H9 (cell line): ENCODE measurements around the gene CDC42EP3. TPM values are rescaled to one million over a fixed set of nuclear protein-coding genes. Genes with fewer than 3 reads are reported as not detected.

Source experiments
- DNase-seq: peaks from one replicate; pipeline ENCODE4 v3.0.0-alpha.2; 2017
- H2AFZ ChIP-seq: one replicate; pipeline ENCODE4 v1.6.1; 2013; ENCODE audit warnings: mild to moderate bottlenecking, low read length, control low read depth, moderate library complexity
- H2AK5ac ChIP-seq: 2 replicates; pipeline ENCODE4 v1.6.1; 2013; ENCODE audit warnings: low read length, control low read depth, mixed read lengths; ENCODE audit not compliant: insufficient read length
- H2BK120ac ChIP-seq: one replicate; pipeline ENCODE4 v1.6.1; 2013; ENCODE audit warnings: low read depth, mild to moderate bottlenecking, low read length, control low read depth, inconsistent platforms; ENCODE audit not compliant: poor library complexity, severe bottlenecking
- H2BK12ac ChIP-seq: 2 replicates; pipeline ENCODE4 v1.6.1; 2013; ENCODE audit warnings: low read length, control low read depth, mixed read lengths, low read depth; ENCODE audit not compliant: insufficient read length
- H2BK15ac ChIP-seq: 2 replicates; pipeline ENCODE4 v1.6.1; 2013; ENCODE audit warnings: low read depth, low read length, control low read depth
- H2BK20ac ChIP-seq: one replicate; pipeline ENCODE4 v1.6.1; 2013; ENCODE audit warnings: low read depth, mild to moderate bottlenecking, low read length, control low read depth, inconsistent platforms; ENCODE audit not compliant: poor library complexity, severe bottlenecking
- H2BK5ac ChIP-seq: 2 replicates; pipeline ENCODE4 v1.6.1; 2013; ENCODE audit warnings: low read length, control low read depth, mixed read lengths; ENCODE audit not compliant: insufficient read length
- H3K14ac ChIP-seq: 2 replicates; pipeline ENCODE4 v1.6.1; 2013; ENCODE audit warnings: low read length, control low read depth; ENCODE audit not compliant: insufficient read depth
- H3K18ac ChIP-seq: 2 replicates; pipeline ENCODE4 v1.6.1; 2013; ENCODE audit warnings: low read depth, mild to moderate bottlenecking, mixed read lengths, low read length, control low read depth; ENCODE audit not compliant: insufficient read length
- H3K23ac ChIP-seq: 2 replicates; pipeline ENCODE4 v1.6.1; 2013; ENCODE audit warnings: low read length, control low read depth, mixed read lengths, low read depth; ENCODE audit not compliant: insufficient read length
- H3K23me2 ChIP-seq: 2 replicates; pipeline ENCODE4 v1.6.1; 2013; ENCODE audit warnings: low read depth, mild to moderate bottlenecking, mixed read lengths, low read length, control low read depth; ENCODE audit not compliant: insufficient read length, poor library complexity, severe bottlenecking
- H3K27ac ChIP-seq: 2 replicates; pipeline ENCODE4 v1.5.1; 2013; ENCODE audit warnings: low read length, control low read depth, mixed read lengths, low read depth; ENCODE audit not compliant: insufficient read length
- H3K27me3 ChIP-seq: 2 replicates; pipeline ENCODE4 v1.6.1; 2013; ENCODE audit warnings: low read length, control low read depth, inconsistent platforms; ENCODE audit not compliant: insufficient read depth
- H3K4ac ChIP-seq: 2 replicates; pipeline ENCODE4 v1.6.1; 2013; ENCODE audit warnings: low read depth, mild to moderate bottlenecking, control low read depth, inconsistent platforms, low read length, moderate library complexity
- H3K4me1 ChIP-seq: 2 replicates; pipeline ENCODE4 v1.6.1; 2013; ENCODE audit warnings: low read length, control low read depth, inconsistent platforms; ENCODE audit not compliant: insufficient read depth
- H3K4me2 ChIP-seq: 2 replicates; pipeline ENCODE4 v1.6.1; 2013; ENCODE audit warnings: low read length, control low read depth, mixed read lengths; ENCODE audit not compliant: insufficient read length, insufficient read depth
- H3K56ac ChIP-seq: 2 replicates; pipeline ENCODE4 v1.6.1; 2013; ENCODE audit warnings: low read depth, mild to moderate bottlenecking, mixed read lengths, low read length, control low read depth; ENCODE audit not compliant: insufficient read length
- H3K79me1 ChIP-seq: 2 replicates; pipeline ENCODE4 v1.6.1; 2013; ENCODE audit warnings: low read depth, mild to moderate bottlenecking, moderate library complexity, low read length, control low read depth, inconsistent platforms; ENCODE audit not compliant: insufficient read depth, poor library complexity, severe bottlenecking
- H3K79me2 ChIP-seq: 2 replicates; pipeline ENCODE4 v1.6.1; 2013; ENCODE audit warnings: low read length, control low read depth, inconsistent platforms; ENCODE audit not compliant: insufficient read depth
- H3K9ac ChIP-seq: 2 replicates; pipeline ENCODE4 v1.6.1; 2013; ENCODE audit warnings: low read length, control low read depth, mixed read lengths; ENCODE audit not compliant: insufficient read length; ENCODE audit errors: extremely low read depth
- H3K9me3 ChIP-seq: one replicate; pipeline ENCODE4 v1.6.1; 2013; ENCODE audit warnings: low read depth, low read length, inconsistent platforms; ENCODE audit not compliant: control insufficient read depth
- H3T11ph ChIP-seq: one replicate; pipeline ENCODE4 v1.6.1; 2013; ENCODE audit warnings: mild to moderate bottlenecking, low read length, control low read depth, inconsistent platforms
- H4K20me1 ChIP-seq: one replicate; pipeline ENCODE4 v1.6.1; 2013; ENCODE audit not compliant: control insufficient read depth, insufficient read length, insufficient read depth
- H4K5ac ChIP-seq: 2 replicates; pipeline ENCODE4 v1.6.1; 2013; ENCODE audit warnings: low read depth, mild to moderate bottlenecking, mixed read lengths, low read length, control low read depth; ENCODE audit not compliant: insufficient read length
- H4K8ac ChIP-seq: replicated peaks from 2 replicates; pipeline ENCODE4 v1.6.1; 2013; ENCODE audit warnings: low read length, control low read depth, mixed read lengths, low read depth; ENCODE audit not compliant: insufficient read length
- H4K91ac ChIP-seq: 2 replicates; pipeline ENCODE4 v1.6.1; 2013; ENCODE audit warnings: low read depth, mild to moderate bottlenecking, moderate library complexity, mixed read lengths, low read length, control low read depth; ENCODE audit not compliant: insufficient read length
- H3K27ac Mint-ChIP-seq, 3 experiments: 2 replicates in 2 of 3; 3 replicates in 1 of 3; pipeline ENCODE4 v1.8.0; 2020 to 2021; ENCODE audit warnings: mixed read lengths in 3 of 3, mild to moderate bottlenecking in 1 of 3, moderate library complexity in 1 of 3
- H3K27me3 Mint-ChIP-seq: 2 replicates; pipeline ENCODE4 v1.8.0; 2021; ENCODE audit warnings: low read depth, mild to moderate bottlenecking, moderate library complexity, mixed read lengths
- H3K36me3 Mint-ChIP-seq, 3 experiments: 2 replicates in 2 of 3; 3 replicates in 1 of 3; pipeline ENCODE4 v1.8.0; 2020 to 2021; ENCODE audit warnings: low read depth in 3 of 3, mixed read lengths in 3 of 3; ENCODE audit not compliant: insufficient read depth in 1 of 3
- H3K4me1 Mint-ChIP-seq, 2 experiments: 2 replicates each; pipeline ENCODE4 v1.8.0; 2020; ENCODE audit warnings: mixed read lengths in 2 of 2
- H3K4me3 Mint-ChIP-seq, 2 experiments: 2 replicates in 1 of 2; 3 replicates in 1 of 2; pipeline ENCODE4 v1.8.0; 2020 to 2021; ENCODE audit warnings: mild to moderate bottlenecking in 2 of 2, mixed read lengths in 2 of 2, moderate library complexity in 1 of 2
- H3K9me3 Mint-ChIP-seq, 2 experiments: 2 replicates in 1 of 2; 3 replicates in 1 of 2; pipeline ENCODE4 v1.8.0; 2020; ENCODE audit warnings: mild to moderate bottlenecking in 2 of 2, mixed read lengths in 2 of 2, moderate library complexity in 1 of 2
- WGBS: extraction: QIAGEN DNeasy Blood & Tissue Kit; methylation state at CpG from one replicate; pipeline ENCODE4 v1.1.7; 2013; ENCODE audit warnings: missing lambda C conversion rate, low lambda C conversion rate, mixed read lengths; ENCODE audit not compliant: insufficient read length; ENCODE audit errors: extremely low coverage; 5-methylcytosine and 5-hydroxymethylcytosine counted together
- total RNA-seq: library from RNA; stranded (reverse); gene quantifications from 2 replicates; pipeline ENCODE4 v1.2.1, GENCODE V29; 2021
- TF ChIP-seq, protein P1 (sequence below): fragments of 200-600 bp; sonication (generic); conservative IDR thresholded peaks from 3 replicates; pipeline ENCODE4 v1.8.0; 2021; ENCODE audit warnings: antibody characterized with exemption, mild to moderate bottlenecking

Gene CDC42EP3
- total RNA-seq, 1 experiment from 2014 or later: 61.5 TPM

DNA sequence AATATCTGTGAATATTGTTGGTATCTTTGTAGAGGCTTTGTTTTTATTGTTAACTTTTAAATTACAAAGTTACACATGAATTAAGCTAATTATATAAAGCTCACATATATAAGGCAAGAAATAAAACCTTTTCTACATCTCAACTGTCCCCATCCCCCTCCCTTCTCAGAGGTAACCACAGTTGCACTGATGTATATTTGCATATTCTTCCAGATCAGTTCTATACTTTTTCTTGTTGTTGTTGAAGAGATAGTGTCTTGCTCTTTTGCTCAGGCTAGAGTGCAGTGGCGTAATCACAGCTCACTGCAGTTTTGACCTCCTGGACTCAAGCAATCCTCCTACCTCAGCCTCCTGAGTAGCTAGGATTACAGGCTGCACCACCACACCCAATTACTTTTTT, 36.0 kb upstream of the CDC42EP3 start:
- Histone ChIP-seq H3K27me3 (no peaks in the 10 kb centered on the region), H3K14ac (no peak overlapping the region), H3K4me1 (no peaks in the 10 kb centered on the region; the same call in 1 of the 2 replicates), H2AFZ (no peak overlapping the region), H4K91ac (no peak overlapping the region), H4K8ac (no peak overlapping the region), H2AK5ac (no peak overlapping the region), H4K5ac (no peak overlapping the region), H3K79me2 (no peaks in the 10 kb centered on the region), H3K4me2 (no peak overlapping the region), H2BK20ac (no peak overlapping the region), H3K18ac (no peak overlapping the region), H4K20me1 (no peaks in the 10 kb centered on the region), H3K56ac (no peak overlapping the region), H3K23ac (no peak overlapping the region), H2BK12ac (no peak overlapping the region), H2BK120ac (no peak overlapping the region), H3K79me1 (no peaks in the 10 kb centered on the region), H3T11ph (no peak overlapping the region), H3K9me3 (no peaks in the 10 kb centered on the region), H3K27ac (no peak overlapping the region), H2BK15ac (no peak overlapping the region), H2BK5ac (no peak overlapping the region), H3K9ac (no peak overlapping the region), H3K23me2 (no peaks in the 10 kb centered on the region), H3K4ac (no peak overlapping the region)
- H3K36me3 Mint-ChIP-seq: no peaks in the 10 kb centered on the region
- DNase-seq: no peak
- H3K4me3 Mint-ChIP-seq: no peak overlapping the region
- WGBS: no CpG with 5 or more reads among the region's 1 CpG
- H3K4me1 Mint-ChIP-seq: peaks cover 8 to 15% of the 10 kb centered on the region in 2 experiments
- H3K27me3 Mint-ChIP-seq: no peaks in the 10 kb centered on the region
- H3K9me3 Mint-ChIP-seq: no peaks in the 10 kb centered on the region; a peak in 1 of 5 replicates
- TF ChIP-seq, protein P1, sequence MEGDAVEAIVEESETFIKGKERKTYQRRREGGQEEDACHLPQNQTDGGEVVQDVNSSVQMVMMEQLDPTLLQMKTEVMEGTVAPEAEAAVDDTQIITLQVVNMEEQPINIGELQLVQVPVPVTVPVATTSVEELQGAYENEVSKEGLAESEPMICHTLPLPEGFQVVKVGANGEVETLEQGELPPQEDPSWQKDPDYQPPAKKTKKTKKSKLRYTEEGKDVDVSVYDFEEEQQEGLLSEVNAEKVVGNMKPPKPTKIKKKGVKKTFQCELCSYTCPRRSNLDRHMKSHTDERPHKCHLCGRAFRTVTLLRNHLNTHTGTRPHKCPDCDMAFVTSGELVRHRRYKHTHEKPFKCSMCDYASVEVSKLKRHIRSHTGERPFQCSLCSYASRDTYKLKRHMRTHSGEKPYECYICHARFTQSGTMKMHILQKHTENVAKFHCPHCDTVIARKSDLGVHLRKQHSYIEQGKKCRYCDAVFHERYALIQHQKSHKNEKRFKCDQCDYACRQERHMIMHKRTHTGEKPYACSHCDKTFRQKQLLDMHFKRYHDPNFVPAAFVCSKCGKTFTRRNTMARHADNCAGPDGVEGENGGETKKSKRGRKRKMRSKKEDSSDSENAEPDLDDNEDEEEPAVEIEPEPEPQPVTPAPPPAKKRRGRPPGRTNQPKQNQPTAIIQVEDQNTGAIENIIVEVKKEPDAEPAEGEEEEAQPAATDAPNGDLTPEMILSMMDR: no peak
- H3K27ac Mint-ChIP-seq: no peak overlapping the region
